Esophagus muscularis mucosa (tissue), 3 donors: ENCODE data around the gene SEC61B.

Experiments used
- EP300 ChIP-seq: sonication (generic); formaldehyde crosslinking; IDR thresholded peaks from one replicate; pipeline ENCODE4 v1.6.1; 2017; ENCODE audit warnings: antibody characterized with exemption
- TF ChIP-seq, protein P1 (sequence below), 3 experiments: fragments of 200-600 bp in 2 of 3; fragments of 450-650 bp in 1 of 3; sonication (generic) in 2 of 3; IDR thresholded peaks; one replicate each; pipeline ENCODE4 v1.5.1; 2017 to 2019; ENCODE audit warnings: antibody characterized with exemption in 3 of 3, mild to moderate bottlenecking in 2 of 3, moderate library complexity in 1 of 3

DNA sequence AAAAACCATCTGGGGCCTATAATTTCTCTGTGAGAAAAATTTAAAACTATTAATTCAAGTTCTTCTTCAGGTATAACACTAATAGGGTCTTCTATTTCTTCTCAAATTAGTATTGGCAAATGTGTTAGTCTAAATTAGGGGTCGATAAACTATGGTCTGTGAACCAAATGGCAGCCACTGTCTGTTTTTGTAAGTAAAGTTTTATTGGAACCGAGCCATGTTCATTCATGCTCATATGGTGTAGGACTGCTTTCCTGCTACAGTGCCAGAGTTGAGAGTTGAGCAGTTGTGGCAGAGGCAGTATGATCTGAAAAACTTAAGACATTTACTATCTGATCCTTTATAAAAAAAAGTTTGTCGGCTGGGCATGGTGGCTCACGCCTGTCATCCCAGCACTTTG lies 29.1 kb downstream of the SEC61B start:
- TF ChIP-seq, protein P1, sequence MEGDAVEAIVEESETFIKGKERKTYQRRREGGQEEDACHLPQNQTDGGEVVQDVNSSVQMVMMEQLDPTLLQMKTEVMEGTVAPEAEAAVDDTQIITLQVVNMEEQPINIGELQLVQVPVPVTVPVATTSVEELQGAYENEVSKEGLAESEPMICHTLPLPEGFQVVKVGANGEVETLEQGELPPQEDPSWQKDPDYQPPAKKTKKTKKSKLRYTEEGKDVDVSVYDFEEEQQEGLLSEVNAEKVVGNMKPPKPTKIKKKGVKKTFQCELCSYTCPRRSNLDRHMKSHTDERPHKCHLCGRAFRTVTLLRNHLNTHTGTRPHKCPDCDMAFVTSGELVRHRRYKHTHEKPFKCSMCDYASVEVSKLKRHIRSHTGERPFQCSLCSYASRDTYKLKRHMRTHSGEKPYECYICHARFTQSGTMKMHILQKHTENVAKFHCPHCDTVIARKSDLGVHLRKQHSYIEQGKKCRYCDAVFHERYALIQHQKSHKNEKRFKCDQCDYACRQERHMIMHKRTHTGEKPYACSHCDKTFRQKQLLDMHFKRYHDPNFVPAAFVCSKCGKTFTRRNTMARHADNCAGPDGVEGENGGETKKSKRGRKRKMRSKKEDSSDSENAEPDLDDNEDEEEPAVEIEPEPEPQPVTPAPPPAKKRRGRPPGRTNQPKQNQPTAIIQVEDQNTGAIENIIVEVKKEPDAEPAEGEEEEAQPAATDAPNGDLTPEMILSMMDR (IDR thresholded peaks at IDR 0.05): no peak
- TF ChIP-seq EP300: no peak
